HCT116 (cell line): ENCODE measurements around the gene SCN8A. TPM values are rescaled to one million over a fixed set of nuclear protein-coding genes. Genes with fewer than 3 reads are reported as not detected.

Experiments
- ATAC-seq: fragments of 200-7000 bp; cut with Tn5 transposase; 2 replicates; pipeline ENCODE4 v1.9.1; 2020; ENCODE audit warnings: mild to moderate bottlenecking, moderate library complexity
- BruUV-seq: library from RNA; stranded (reverse); fragments of 400-500 nt; replicated peaks from 2 replicates; lab custom pipeline; 2021; lab: Mats Ljungman, UMichigan
- CTCF ChIA-PET: fragments of 300-600 bp; sonication (Branson Sonifier 250); formaldehyde crosslinking; loops from one replicate; lab custom pipeline; 2021; ENCODE audit warnings: antibody characterized with exemption; lab: Charles Lee
- POLR2A ChIA-PET: fragments of 300-600, 350-600 bp; sonication (Branson Sonifier 250); formaldehyde crosslinking; loops from one replicate; lab custom pipeline; 2021; ENCODE audit warnings: antibody characterized with exemption; lab: Charles Lee
- RAD21 ChIA-PET, 2 experiments: fragments of 300-600 bp; sonication (Branson Sonifier 250); formaldehyde crosslinking; loops; one replicate each; lab custom pipeline; 2023; ENCODE audit warnings: low total read pairs in 2 of 2; ENCODE audit not compliant: uncharacterized antibody in 2 of 2, unreplicated experiment in 2 of 2, low non-redundant PET in 1 of 2; lab: Charles Lee
- DNase-seq: peaks from one replicate; pipeline ENCODE4 v3.0.0-alpha.2; 2010; ENCODE audit warnings: low read depth, low spot score
- H2AFZ ChIP-seq: fragments of 200-600 bp; shearing (Covaris generic), sonication (generic); 2 replicates; pipeline ENCODE4 v1.6.1; 2017; ENCODE audit warnings: low read depth, mixed run types, mixed read lengths, antibody characterized with exemption, low read length; ENCODE audit not compliant: poor library complexity, severe bottlenecking
- H3K27ac ChIP-seq: 2 replicates; pipeline ENCODE4 v1.5.1; 2012; ENCODE audit warnings: low read depth, low read length
- H3K27me3 ChIP-seq: fragments of 200-600 bp; sonication (generic); 2 replicates; pipeline ENCODE4 v1.6.1; 2016; ENCODE audit warnings: mixed run types, low read length, mixed read lengths; ENCODE audit not compliant: insufficient read depth
- H3K36me3 ChIP-seq, 2 experiments: fragments of 200-500 bp in 1 of 2; fragments of 200-600 bp in 1 of 2; sonication (Bioruptor generic) in 1 of 2; sonication (generic) in 1 of 2; 2 replicates each; pipeline versions ENCODE4 v1.5.1 to v1.6.1; 2014 to 2016; ENCODE audit warnings: low read length in 2 of 2, inconsistent platforms in 1 of 2, mixed read lengths in 1 of 2, mixed run types in 1 of 2; ENCODE audit not compliant: insufficient read depth in 2 of 2, control insufficient read depth in 1 of 2
- H3K4me1 ChIP-seq, 2 experiments: fragments of 200-600 bp in 1 of 2; sonication (generic) in 1 of 2; 2 replicates each; pipeline versions ENCODE4 v1.5.1 to v1.6.1; 2012 to 2017; ENCODE audit warnings: low read length in 2 of 2, inconsistent platforms in 1 of 2, mild to moderate bottlenecking in 1 of 2, mixed read lengths in 1 of 2, mixed run types in 1 of 2, moderate library complexity in 1 of 2; ENCODE audit not compliant: insufficient read depth in 2 of 2, control insufficient read depth in 1 of 2
- H3K4me2 ChIP-seq: fragments of 200-600 bp; sonication (generic); 2 replicates; pipeline ENCODE4 v1.6.1; 2017; ENCODE audit warnings: mixed run types, low read length, mixed read lengths
- H3K4me3 ChIP-seq, 2 experiments: fragments of 200-600 bp in 1 of 2; sonication (generic) in 1 of 2; replicated peaks in 1 of 2; 2 replicates each; pipeline ENCODE4 v1.5.1; 2011 to 2016; ENCODE audit warnings: low read length in 2 of 2, control low read depth in 1 of 2, low read depth in 1 of 2, mild to moderate bottlenecking in 1 of 2, mixed read lengths in 1 of 2, mixed run types in 1 of 2
- H3K79me2 ChIP-seq: fragments of 200-600 bp; sonication (generic); 2 replicates; pipeline ENCODE4 v1.6.1; 2017; ENCODE audit warnings: mild to moderate bottlenecking, mixed run types, low read length, moderate library complexity, mixed read lengths; ENCODE audit not compliant: insufficient read depth
- H3K9ac ChIP-seq: fragments of 200-600 bp; sonication (generic); 2 replicates; pipeline ENCODE4 v1.6.1; 2016; ENCODE audit warnings: low read length, mixed read lengths
- H3K9me2 ChIP-seq: fragments of 200-600 bp; sonication (generic), shearing (Covaris generic); 2 replicates; pipeline ENCODE4 v1.6.1; 2017; ENCODE audit warnings: mixed run types, mild to moderate bottlenecking, moderate library complexity; ENCODE audit not compliant: insufficient read depth
- H3K9me3 ChIP-seq, 2 experiments: fragments of 200-500 bp in 1 of 2; fragments of 200-600 bp in 1 of 2; sonication (Bioruptor generic) in 1 of 2; sonication (generic) in 1 of 2; 2 replicates each; pipeline ENCODE4 v1.6.1; 2014 to 2017; ENCODE audit warnings: low read length in 2 of 2, mixed read lengths in 2 of 2, inconsistent platforms in 1 of 2, low read depth in 1 of 2, mild to moderate bottlenecking in 1 of 2, mixed run types in 1 of 2, moderate library complexity in 1 of 2; ENCODE audit not compliant: control insufficient read depth in 1 of 2, insufficient read depth in 1 of 2
- H4K20me1 ChIP-seq: fragments of 200-600 bp; sonication (generic), shearing (Covaris generic); 2 replicates; pipeline ENCODE4 v1.6.1; 2017; ENCODE audit warnings: mixed run types, mild to moderate bottlenecking, moderate library complexity; ENCODE audit not compliant: insufficient read depth
- CEBPB ChIP-seq: IDR thresholded peaks from 2 replicates; pipeline ENCODE4 v1.6.1; 2012; ENCODE audit warnings: low read depth
- CTCF ChIP-seq, 3 experiments: fragments of 200-600 bp in 1 of 3; sonication (generic) in 1 of 3; IDR thresholded peaks in 2 of 3; conservative IDR thresholded peaks in 1 of 3; 2 replicates each; pipeline ENCODE4 v1.5.1; 2012 to 2017; ENCODE audit warnings: low read depth in 2 of 3, low read length in 2 of 3, antibody characterized with exemption in 1 of 3, borderline replicate concordance in 1 of 3, control low read depth in 1 of 3, mild to moderate bottlenecking in 1 of 3, mixed read lengths in 1 of 3, mixed run types in 1 of 3, moderate library complexity in 1 of 3; ENCODE audit not compliant: insufficient read depth in 1 of 3
- EGR1 ChIP-seq: IDR thresholded peaks from 2 replicates; pipeline ENCODE4 v1.6.1; 2012; ENCODE audit warnings: low read depth
- EZH2 ChIP-seq: fragments of 200-600 bp; sonication (generic); IDR thresholded peaks from 2 replicates; pipeline ENCODE4 v1.6.1; 2017; ENCODE audit warnings: antibody characterized with exemption, mixed run types
- FOSL1 ChIP-seq: IDR thresholded peaks from 2 replicates; pipeline ENCODE4 v1.6.1; 2012; ENCODE audit warnings: low read depth
- MAX ChIP-seq: IDR thresholded peaks from 2 replicates; pipeline ENCODE4 v1.6.1; 2012
- POLR2AphosphoS5 ChIP-seq: IDR thresholded peaks from 2 replicates; pipeline ENCODE4 v1.6.1; 2011; ENCODE audit warnings: mild to moderate bottlenecking, low read depth, low read length, moderate library complexity
- SIN3A ChIP-seq: IDR thresholded peaks from 2 replicates; pipeline ENCODE4 v1.6.1; 2012; ENCODE audit warnings: low read depth
- YY1 ChIP-seq: IDR thresholded peaks from 2 replicates; pipeline ENCODE4 v1.6.1; 2011; ENCODE audit warnings: low read length, low read depth, moderate library complexity, mild to moderate bottlenecking; ENCODE audit not compliant: insufficient replicate concordance; ENCODE audit errors: extremely low read depth
- ZBTB33 ChIP-seq: IDR thresholded peaks from 2 replicates; pipeline ENCODE4 v1.6.1; 2011; ENCODE audit warnings: mild to moderate bottlenecking, low read length, moderate library complexity; ENCODE audit not compliant: insufficient replicate concordance; ENCODE audit errors: extremely low read depth
- ZFX ChIP-seq: fragments of 450-650 bp; IDR thresholded peaks from 2 replicates; pipeline ENCODE4 v1.6.1; 2017
- ZNF274 ChIP-seq: fragments of 200-500 bp; sonication (Bioruptor generic); IDR thresholded peaks from 2 replicates; pipeline ENCODE4 v1.6.1; 2014; ENCODE audit warnings: mild to moderate bottlenecking, low read depth, low read length, inconsistent platforms
- intact Hi-C: fragments of 100-400 bp; cut with micrococcal nuclease; formaldehyde crosslinking; loops from 2 replicates; pipeline ENCODE4 v1.10.0; 2022
- total RNA-seq: library from RNA; stranded (reverse); gene quantifications from one replicate; pipeline ENCODE4 v1.2.1, GENCODE V29; 2021; ENCODE audit not compliant: unreplicated experiment

The SCN8A gene
- total RNA-seq, 1 experiment from 2014 or later: 7.1 TPM

- TF ChIP-seq SIN3A: no peak
- no peak for TF ChIP-seq POLR2AphosphoS5
- no peak for TF ChIP-seq ZNF274
- TF ChIP-seq MAX: no peak
- no peak for TF ChIP-seq ZBTB33
- TF ChIP-seq YY1: no peak
- TF ChIP-seq FOSL1: no peak
- no peak for TF ChIP-seq EZH2
- TF ChIP-seq ZFX: no peak
- TF ChIP-seq CEBPB: no peak
- no peak for TF ChIP-seq CTCF (IDR thresholded peaks at IDR 0.05 in 2 of 3, conservative IDR thresholded peaks at IDR 0.05 in 1 of 3; ENCODE audit: borderline replicate concordance in 1 of 3, insufficient read depth in 1 of 3, low read depth in 2 of 3, low read length in 2 of 3)
- TF ChIP-seq EGR1: no peak
- Histone ChIP-seq H3K36me3 (no peaks in the 10 kb centered on the region), H3K4me2 (no peak overlapping the region), H3K79me2 (no peaks in the 10 kb centered on the region), H3K27me3 (no peaks in the 10 kb centered on the region), H3K27ac (no peak overlapping the region), H2AFZ (no peak overlapping the region), H3K9me2 (no peaks in the 10 kb centered on the region), H4K20me1 (no peaks in the 10 kb centered on the region), H3K9ac (no peak overlapping the region), H3K4me1 (peaks cover 5 to 11% of the 10 kb centered on the region in 2 experiments; a peak in 3 of 4 replicates), H3K4me3 (no peak overlapping the region), H3K9me3 (no peaks in the 10 kb centered on the region)
- intact Hi-C loops: no loop called here
- POLR2A ChIA-PET: no interaction called here
- DNase-seq (no peak), ATAC-seq (no peak)
- CTCF ChIA-PET: no interaction called here
- no TSS peak for BruUV-seq
- RAD21 ChIA-PET: no interaction called here
Observed at GRCh38 chr12:51620448-51620847, 29.4 kb downstream of the SCN8A start.
